GM10266 (cell line): ENCODE data around the gene STOM.
"Not testable (repeated sequence)": the region's sequence is repeated elsewhere in the genome, so short reads cannot be mapped to it uniquely, and the experiment has no call there.

ENCODE experiments used
- DNase-seq: peaks from one replicate; pipeline ENCODE4 v3.0.0; 2012; ENCODE audit errors: extremely low spot score
- TF ChIP-seq, protein P1 (sequence below): IDR thresholded peaks from 2 replicates; pipeline ENCODE4 v1.5.1; 2012; ENCODE audit warnings: mild to moderate bottlenecking, low read depth; ENCODE audit not compliant: control insufficient read depth, insufficient read depth; ENCODE audit errors: missing control alignments

Gene STOM

DNA sequence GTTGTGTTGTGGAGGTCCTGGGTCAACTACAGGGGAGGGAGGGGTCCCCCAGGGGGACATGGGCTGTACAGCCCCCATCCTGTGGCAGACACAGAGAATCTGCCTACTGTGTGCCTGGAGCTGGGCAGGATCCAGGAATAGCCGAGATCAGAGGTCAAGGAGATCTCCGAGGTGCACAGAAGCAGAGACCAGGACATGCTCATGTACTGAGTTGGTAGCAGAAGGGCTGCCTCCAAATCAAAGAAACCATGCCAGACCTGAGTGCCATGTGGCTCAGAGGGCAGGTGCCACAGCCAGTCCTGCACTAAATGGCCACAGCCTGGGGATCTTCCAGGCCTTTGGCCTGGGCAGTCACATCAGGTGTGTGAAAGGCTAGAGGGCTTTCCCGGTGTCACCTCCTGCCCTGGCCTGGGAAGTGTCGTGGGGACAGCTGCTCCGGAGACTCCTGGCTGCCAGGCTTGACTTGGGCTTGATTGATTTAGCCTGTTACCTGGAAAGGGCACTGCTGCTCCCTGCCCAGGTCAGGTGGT, 74.3 kb downstream of the STOM start:
- DNase-seq, result no peak
- TF ChIP-seq, protein P1, sequence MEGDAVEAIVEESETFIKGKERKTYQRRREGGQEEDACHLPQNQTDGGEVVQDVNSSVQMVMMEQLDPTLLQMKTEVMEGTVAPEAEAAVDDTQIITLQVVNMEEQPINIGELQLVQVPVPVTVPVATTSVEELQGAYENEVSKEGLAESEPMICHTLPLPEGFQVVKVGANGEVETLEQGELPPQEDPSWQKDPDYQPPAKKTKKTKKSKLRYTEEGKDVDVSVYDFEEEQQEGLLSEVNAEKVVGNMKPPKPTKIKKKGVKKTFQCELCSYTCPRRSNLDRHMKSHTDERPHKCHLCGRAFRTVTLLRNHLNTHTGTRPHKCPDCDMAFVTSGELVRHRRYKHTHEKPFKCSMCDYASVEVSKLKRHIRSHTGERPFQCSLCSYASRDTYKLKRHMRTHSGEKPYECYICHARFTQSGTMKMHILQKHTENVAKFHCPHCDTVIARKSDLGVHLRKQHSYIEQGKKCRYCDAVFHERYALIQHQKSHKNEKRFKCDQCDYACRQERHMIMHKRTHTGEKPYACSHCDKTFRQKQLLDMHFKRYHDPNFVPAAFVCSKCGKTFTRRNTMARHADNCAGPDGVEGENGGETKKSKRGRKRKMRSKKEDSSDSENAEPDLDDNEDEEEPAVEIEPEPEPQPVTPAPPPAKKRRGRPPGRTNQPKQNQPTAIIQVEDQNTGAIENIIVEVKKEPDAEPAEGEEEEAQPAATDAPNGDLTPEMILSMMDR, result no peak

DNA sequence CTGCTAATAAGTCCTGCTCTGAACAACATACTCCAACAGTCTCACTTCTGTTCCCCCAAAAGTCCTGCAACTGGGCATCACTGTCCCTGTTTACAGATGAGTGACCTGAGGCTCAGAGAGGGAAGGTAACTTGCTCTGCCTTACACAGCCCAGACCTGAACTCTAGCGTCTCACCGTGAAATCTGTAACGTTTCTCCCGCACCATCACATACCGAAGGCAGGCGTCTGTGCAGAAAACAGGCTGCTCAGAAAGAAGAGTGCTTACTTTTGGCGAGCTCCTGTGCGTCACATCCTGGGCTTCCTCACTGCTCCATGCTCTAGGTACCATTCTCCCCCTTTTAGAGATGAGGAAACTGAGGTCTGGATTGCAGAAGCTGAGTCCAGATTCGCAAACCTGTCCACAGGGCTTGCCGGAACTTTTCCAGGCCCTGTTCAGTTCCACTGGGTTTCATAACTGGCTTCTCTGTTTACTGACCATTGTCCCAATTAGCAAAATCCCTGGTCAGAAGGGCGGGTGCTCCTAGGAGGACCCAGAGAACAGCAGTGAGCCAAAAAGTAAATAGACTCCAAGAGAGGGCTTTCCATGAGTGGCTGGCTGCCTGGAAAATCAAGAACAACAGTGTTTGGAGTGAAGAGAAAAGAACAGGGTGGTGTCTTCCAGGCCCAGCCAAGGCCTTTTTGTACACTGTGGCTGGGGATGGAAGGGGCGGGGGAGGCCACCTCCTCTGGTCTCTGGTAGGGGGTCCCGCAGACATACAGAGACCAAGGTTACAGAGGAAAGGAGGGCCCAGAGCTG, 75.0 kb downstream of the STOM start:
- no peak for DNase-seq
- TF ChIP-seq, protein P1, result no peak

DNA sequence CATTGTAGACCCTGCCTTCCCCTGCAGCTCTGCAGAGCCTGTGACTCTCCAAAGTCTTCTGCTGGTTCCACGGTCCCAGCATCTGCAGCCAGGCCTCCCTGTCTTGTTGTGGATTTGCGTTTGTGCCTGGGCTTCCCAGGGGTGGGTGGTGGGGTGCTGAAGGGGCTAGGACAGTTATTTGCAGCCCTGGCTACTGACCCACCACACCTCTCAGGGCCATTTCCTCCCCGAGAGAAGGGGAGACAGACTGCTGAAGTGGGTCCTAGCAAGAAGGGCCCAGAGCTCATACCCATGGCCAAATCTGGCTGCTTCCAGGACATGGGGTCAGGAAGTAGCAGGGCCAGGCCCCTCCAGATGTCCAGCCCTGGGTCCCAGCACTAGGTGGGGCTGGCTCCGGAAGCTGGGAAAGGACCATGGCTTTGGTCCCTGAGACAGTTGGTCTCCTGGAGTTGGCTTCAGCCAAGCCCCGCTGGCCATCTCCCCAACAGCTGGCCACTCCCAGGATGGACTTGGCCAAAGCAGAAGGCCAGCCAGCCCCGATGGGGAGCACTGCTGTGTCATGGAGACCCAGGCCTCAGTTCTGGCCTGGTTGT, 75.8 kb downstream of the STOM start:
- TF ChIP-seq, protein P1, result no peak
- no peak for DNase-seq

DNA sequence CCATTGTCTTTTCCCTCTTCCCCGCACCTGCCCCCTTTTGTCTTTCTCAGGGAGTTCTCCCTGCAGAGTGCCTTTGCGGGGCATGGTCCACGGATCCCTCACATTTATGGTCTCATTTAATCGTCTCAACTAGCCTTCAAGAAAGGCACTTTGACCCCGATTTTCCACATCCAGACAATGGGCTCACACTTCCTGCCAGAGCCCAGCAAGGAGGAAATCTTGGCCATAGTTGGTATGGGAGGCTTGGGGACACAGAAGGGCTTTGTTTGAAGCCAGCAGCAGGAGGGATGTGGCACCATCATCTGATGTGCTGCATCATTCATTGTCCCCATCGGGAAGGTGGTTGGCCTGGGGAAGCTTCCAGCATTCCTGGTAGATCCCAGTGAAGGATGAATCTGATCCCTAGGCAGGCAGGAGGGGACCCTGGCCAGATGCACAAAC, 77.2 kb downstream of the STOM start:
- DNase-seq, result no peak
- TF ChIP-seq, protein P1, result no peak

DNA sequence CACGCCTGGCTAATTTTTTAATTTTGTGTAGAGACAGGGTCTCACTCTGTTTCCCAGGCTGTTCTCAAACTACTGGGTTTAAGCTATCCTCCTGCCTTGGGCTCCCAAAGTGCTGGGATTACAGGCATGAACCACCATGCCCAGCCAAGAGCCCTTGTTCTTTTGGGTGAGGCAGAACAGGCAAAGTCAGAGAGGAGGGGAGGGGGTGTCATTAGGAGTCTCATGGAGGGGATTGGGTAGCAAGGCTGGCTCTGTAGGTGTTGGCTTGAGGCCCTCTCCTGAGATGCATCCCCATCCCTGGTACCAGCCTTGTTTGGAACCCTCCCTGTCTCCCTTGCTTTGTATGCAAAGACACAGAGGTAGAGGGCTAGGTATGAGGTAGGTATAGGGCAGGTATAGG, 78.0 kb downstream of the STOM start:
- TF ChIP-seq, protein P1, result no peak

DNA sequence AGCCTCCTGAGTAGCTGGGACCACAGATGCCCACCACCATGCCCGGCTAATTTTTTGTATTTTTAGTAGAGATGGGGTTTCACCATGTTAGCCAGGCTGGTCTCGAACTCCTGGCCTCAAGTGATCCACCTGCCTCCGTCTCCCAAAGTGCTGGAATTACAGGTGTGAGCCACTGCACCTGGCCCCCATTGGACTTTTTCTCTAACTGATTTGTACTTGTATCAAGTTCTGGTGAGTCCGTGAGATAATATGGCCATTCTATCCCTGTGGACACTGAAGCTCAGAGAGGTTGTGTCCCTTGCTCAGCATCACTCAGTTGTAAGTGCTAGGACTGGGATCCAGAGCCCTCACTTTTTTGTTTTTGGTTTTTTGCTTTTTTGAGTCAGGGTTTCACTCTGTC, 78.5 kb downstream of the STOM start:
- not testable (repeated sequence) for DNase-seq

More for the DNA sequence above, 78.0 kb downstream of the STOM start:
- no peak for DNase-seq

DNA sequence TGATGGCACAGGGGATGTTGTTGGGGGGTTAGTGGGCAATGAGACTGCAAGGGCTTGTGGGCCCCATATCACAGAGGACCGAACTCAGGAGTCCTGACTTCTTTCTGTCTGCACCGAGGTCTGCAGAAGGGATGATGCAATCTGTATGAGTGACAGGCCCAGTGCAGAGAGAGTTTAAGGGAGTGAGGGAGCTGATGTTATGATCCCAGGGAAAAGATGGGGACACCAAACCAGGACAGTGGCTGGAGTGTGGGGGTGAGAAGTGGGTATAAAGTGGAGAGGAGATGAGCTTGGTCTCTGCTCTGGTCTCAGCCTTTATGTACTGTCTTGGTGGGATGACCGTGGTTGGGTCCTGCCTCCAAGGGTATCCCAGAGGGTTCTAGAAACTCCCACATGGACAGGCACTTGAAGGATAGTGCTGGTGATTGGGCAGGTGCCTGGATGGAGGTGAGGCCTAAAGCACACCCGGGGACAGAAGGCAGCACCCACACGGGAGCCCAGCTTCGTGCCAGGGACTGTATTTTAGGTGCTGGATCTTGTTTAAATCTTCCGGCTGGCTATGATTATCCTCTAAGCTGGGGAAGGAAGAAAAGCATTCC, 80.2 kb downstream of the STOM start:
- TF ChIP-seq, protein P1, result no peak
- no peak for DNase-seq
